Astrocyte (in vitro differentiated cells and primary cell): ENCODE results near the gene CA10.

ENCODE experiments used
- CTCF ChIP-seq: IDR thresholded peaks from 2 replicates; pipeline ENCODE4 v1.5.1; 2011; ENCODE audit warnings: low read depth, mild to moderate bottlenecking, inconsistent platforms, low read length, moderate library complexity; ENCODE audit not compliant: insufficient read depth
- EZH2 ChIP-seq: IDR thresholded peaks from 2 replicates; pipeline ENCODE4 v1.6.1; 2012; ENCODE audit warnings: mild to moderate bottlenecking, low read length, inconsistent platforms; ENCODE audit not compliant: insufficient read depth

- TF ChIP-seq EZH2 (no peak), CTCF (no peak)
Measured at GRCh38 chr17:52024300-52024870, 134.1 kb downstream of the CA10 start.
